Stimulated activated CD4-positive, alpha-beta T cell treated with anti-CD3 and anti-CD28 coated beads, Interleukin-12 subunit alpha, Interleukin-12 subunit beta, amount 100 ng/mL, for 48 hours (primary cell): Measurements from ENCODE around the gene FAR2.
"Not testable (repeated sequence)": the region's sequence is repeated elsewhere in the genome, so short reads cannot be mapped to it uniquely, and the experiment has no call there.

Experiments used
- DNase-seq, 3 donors: peaks; one replicate each; pipeline ENCODE4 v3.0.0-alpha.2; 2020; ENCODE audit warnings: low read depth in 2 of 3, low spot score in 1 of 3

Gene FAR2

GRCh38 chr12:29316752-29317151 is 167.7 kb downstream of the FAR2 start:
- DNase-seq: no peak

GRCh38 chr12:29317556-29318363 is 168.7 kb downstream of the FAR2 start:
- peak; percentile 5 to 23 (median 17) for DNase-seq

GRCh38 chr12:29320295-29321085 is 171.4 kb downstream of the FAR2 start:
- DNase-seq: no peak

- DNase-seq: no peak
Observed at GRCh38 chr12:29322157-29322556, 173.1 kb downstream of the FAR2 start.

GRCh38 chr12:29329411-29329810 is 180.3 kb downstream of the FAR2 start:
- DNase-seq: no peak

- no peak for DNase-seq
Observed at GRCh38 chr12:29333178-29333577, 184.1 kb downstream of the FAR2 start.

- no peak for DNase-seq
Observed at GRCh38 chr12:29334937-29335336, 185.9 kb downstream of the FAR2 start.

GRCh38 chr12:29337325-29337724 is 188.2 kb downstream of the FAR2 start:
- no peak for DNase-seq

- no peak for DNase-seq
Observed at GRCh38 chr12:29343022-29343799, 194.1 kb downstream of the FAR2 start.

GRCh38 chr12:29346769-29347421 is 197.8 kb downstream of the FAR2 start:
- no peak for DNase-seq

- no peak for DNase-seq
Observed at GRCh38 chr12:29350080-29350479, 201.0 kb downstream of the FAR2 start.

GRCh38 chr12:29354954-29355353 is 205.9 kb downstream of the FAR2 start:
- no peak for DNase-seq

- DNase-seq: no peak
Observed at GRCh38 chr12:29365091-29365490, 216.0 kb downstream of the FAR2 start.

GRCh38 chr12:29374012-29374411 is 224.9 kb downstream of the FAR2 start:
- no peak for DNase-seq

- no peak for DNase-seq
Observed at GRCh38 chr12:29374913-29375312, 225.8 kb downstream of the FAR2 start.

GRCh38 chr12:29376118-29376517 is 227.0 kb downstream of the FAR2 start:
- DNase-seq: no peak

- DNase-seq: peak; percentile 82 to 92 (median 84)
Observed at GRCh38 chr12:29380536-29381523, 231.8 kb downstream of the FAR2 start, which contains the start of gene ERGIC2. TSS of gene ERGIC2 (minus strand) at chr12:29381172. CDS start at chr12:29371633, 9,539 bp downstream.

GRCh38 chr12:29382251-29382650 is 233.2 kb downstream of the FAR2 start:
- no peak for DNase-seq

- not testable (repeated sequence) for DNase-seq
Observed at GRCh38 chr12:29385194-29385593, 236.1 kb downstream of the FAR2 start.
